Measurements from ENCODE around the gene PTPRU.

PTPRU gene

DNA sequence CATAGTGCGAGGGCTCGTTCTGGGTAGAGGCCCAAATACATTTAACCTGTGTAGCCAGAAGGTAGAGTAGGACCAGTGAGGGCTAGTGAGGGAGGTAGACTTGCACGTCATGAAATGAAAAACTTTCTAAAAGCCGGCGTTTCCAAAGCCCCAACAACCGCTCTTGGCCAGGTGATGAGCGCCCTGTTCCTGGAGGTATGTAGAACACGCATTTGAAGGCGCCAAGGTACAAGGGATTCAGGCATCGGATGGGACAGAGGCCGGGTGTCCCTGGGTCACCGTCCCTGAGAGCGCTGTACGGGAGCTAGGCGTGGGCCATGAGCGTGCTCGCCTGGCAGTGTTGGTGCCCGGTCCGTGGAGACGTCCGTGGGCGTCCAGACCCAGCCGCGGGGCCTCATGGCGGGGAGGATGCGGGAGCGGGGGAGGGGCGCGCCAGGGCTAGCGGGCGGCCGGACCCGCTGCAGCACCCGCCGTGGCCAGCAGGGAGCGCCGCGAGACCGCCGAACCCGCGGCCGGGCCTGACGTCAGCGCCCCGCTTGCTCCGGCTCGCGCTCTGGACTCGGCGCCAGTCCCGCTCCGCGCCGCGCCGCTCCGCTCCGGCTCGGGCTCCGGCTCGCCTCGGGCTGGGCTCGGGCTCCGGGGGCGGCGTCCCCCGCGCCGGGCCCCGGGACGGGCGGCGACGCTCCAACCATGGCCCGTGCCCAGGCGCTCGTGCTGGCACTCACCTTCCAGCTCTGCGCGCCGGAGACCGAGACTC is at the start of gene PTPRU:
Gene PTPRU (plus strand): TSS at position 568 of the 757 bp plus-strand sequence. CDS start 123 bp downstream, at position 691.
- DNase-seq (ENCODE audit: low read depth in 2 of 2, low spot score in 1 of 2), result peak; percentile 50 to 66

DNA sequence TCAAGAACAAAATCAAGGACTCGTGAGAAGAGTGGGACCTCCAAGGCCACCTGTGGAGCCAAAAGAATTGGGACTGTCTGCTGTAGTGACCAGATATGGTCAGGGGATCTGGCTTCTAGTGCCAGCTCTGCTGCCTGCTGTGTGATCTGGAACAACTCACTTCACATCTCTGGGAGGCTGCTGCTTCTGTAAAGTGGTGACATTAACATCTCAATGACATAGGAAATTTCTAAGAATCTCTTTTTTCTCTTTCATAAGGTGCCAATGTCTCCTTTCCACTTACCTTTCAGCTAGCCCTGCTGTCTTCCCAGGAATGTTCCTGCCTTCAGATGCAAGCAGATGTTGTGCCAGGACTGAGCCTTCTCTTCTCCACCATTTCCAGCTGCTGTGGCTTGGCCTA is 49.6 kb upstream of the PTPRU start:
- DNase-seq (ENCODE audit: low read depth in 2 of 2, low spot score in 1 of 2), result no peak

DNA sequence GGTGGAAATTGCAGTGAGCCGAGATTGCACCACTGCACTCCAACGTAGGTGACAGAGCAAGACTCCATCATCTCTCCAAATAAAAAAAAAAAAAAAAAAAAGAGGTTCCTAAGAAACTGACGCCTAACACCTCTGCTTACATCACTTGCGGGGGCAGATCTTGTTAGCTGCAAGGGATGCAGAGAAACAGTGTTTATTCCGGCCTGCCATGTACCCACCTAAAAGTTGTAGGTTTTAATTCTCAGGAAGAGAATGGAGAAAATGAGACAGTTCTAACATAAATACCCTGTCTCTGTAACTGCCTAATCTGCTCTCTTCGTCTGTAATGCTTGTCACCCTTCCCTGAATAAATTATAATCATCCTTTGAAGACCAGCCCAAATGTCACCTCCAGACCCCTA is 45.6 kb upstream of the PTPRU start:
- DNase-seq (ENCODE audit: low read depth in 2 of 2, low spot score in 1 of 2), result no peak

DNA sequence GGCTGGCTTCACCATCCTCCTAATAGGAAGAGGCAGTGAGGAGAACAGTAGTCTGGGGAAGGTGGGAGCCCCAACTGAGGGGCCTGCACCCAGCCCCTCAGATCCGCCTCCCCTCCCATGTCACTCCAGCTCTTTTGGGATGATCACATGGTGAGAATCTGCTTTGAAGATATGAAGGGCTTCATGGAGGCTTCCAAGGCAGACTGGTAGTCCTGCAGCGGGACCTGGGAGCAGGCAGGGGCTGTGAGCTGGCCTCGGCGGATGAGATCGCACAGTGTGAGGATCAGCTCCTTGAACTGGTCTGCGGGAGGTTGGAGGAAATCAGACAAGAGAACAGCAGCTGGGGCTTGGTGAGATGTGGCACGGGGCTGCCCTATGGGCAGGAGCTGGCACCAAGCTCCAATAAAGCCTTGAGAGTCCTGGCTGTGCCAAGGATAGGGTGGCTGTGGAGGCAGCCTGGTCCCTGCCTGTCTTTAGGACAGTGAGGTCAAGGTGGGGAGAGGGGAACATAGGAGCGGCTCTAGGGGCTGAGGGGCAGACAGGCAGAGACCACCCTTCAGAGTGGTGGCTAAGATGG is 42.4 kb upstream of the PTPRU start:
- DNase-seq (ENCODE audit: low read depth in 2 of 2, low spot score in 1 of 2), result no peak

DNA sequence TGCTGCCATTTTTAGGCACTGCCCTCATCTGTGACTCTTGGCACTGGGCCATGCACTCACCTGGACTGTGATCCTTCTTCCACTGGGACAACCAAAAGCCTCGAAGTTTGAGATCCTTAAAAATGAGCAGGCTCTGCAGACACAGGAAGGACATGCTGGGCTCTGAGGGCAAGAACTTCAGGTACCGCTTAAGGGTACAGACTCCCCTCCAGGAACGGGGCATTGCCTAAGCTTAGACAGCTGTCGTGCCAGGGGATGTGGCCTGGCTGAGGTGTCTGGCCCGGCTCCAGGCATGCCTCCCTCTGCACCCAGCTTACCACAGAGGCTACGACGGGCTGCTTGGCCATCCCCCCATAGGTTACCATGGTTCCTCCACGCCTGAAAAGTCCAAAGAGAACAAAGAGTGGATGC is 40.4 kb upstream of the PTPRU start:
- DNase-seq (ENCODE audit: low read depth in 2 of 2, low spot score in 1 of 2), result no peak

DNA sequence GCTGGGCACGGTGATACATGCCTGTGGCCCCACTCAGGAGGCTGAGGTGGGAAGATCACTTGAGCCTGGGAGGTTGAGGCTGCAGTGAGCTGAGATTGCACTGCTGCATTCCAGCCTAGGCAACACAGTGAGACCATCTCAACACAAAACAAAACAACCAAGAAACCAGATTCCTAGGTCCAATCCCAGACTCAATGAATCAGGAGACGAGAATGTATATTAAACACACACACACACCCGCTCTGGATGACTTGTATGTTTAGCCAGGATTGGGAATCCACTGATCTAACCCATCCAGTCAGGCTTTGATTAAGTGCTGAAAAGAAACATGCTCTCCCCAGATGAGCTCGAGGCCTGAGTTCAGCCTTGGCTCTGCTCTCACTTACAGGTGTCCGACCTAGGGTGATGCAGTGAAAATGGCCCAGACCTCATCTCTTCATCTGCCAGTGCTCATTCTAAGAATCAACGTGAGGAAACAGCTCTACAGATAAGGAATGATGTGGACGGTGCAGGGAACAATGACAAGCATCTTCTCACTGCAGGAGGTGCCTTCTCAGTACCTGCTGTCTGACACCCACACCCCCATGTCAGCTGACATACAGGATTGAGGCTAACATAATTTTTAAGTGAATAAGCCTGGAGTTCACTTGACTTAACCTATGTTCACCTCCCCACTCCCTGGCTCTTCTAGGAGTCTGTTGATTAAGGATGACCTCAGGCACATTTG is 39.3 kb upstream of the PTPRU start:
- DNase-seq (ENCODE audit: low read depth in 2 of 2, low spot score in 1 of 2), result no peak

DNA sequence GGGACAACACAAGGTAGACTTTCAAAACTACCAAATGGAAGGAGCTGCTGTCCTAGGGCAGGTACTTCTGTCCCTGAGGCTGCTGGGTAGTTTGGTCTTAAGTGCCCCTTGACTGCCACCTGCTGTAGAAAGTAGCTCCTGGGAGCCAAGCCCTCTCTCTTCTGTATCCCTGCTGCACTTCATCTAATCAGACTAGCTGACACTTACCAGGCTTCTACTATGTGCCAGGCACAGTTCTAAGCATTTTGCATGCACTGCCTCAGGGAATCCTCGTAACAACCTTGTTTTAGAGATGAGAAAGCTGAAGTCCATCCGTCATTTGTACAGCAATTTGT is 38.8 kb upstream of the PTPRU start:
- no peak for DNase-seq (ENCODE audit: low read depth in 2 of 2, low spot score in 1 of 2)

DNA sequence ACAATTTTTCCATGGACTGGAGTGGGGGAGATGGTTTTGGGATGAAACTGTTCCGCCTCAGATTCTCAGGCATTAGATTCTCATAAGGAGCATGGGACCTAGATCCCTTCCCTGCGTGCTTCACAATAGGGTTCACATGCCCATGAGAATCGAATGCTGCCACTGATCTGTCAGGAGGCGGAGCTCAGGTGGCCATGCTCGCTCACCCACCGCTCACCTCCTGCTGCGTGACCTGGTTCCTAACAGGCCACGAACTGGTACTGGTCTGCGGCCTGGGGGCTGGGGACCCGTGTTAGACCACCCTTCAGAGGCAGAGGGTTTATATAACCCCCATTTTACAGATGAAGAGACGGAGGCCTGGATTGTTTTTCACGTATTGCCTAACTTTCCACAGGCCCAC is 38.3 kb upstream of the PTPRU start:
- DNase-seq (ENCODE audit: low read depth in 2 of 2, low spot score in 1 of 2), result no peak

DNA sequence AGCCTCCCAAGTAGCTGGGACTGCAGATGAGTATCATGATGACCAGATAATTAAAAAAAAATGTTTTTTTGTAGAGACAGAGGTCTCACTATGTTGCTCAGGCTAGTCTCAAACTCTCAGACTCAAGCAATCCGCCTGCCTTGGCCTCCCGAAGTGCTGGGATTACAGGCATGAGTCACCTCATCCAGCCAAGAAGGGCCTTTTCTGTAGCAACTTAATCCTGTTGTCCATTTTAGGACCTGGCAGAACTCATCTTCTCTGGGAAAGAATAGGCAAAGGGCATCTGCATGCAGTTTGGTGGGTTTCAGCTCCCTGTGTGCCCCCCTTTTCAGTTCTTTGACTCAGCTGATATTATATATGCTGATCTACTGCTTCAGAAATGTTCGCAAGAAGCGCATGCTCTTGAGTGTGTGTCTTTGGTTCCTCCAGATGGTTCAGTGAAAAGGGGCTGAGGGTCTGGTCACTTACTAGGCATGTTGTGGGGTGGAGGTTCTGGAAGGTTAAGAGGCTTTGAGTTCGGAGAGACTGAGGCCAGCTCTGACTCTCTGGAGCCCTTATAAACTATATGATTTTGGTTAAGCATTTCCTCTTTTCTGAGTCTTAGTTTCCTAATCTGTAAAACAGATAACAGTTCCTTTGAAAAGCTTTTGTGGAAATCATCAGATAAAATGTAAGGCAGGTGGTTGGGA is 35.3 kb upstream of the PTPRU start:
- DNase-seq (ENCODE audit: low read depth in 2 of 2, low spot score in 1 of 2), result no peak

DNA sequence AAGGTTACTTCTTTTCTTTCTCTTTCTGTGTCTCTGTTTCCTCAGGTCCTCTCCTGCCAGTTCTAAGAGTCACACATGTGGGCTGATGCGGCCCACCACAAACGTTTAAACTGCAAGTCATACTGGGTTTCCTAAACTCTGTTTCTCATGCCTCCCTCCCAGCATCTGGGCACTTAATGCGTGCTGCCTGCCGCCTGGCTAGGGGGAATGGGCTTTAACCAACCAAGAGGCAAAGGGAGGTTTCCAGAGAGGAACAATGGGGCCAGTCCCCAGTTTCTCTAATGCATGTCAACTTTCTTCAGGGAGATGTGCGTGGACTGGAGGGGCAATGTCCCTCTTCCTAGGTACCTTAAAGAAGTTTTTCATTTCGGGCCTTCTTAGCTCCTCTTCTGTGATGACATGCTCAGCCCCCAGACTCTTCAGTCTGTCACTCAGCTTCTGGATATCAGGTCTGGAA is 34.7 kb upstream of the PTPRU start:
- DNase-seq (ENCODE audit: low read depth in 2 of 2, low spot score in 1 of 2), result no peak

DNA sequence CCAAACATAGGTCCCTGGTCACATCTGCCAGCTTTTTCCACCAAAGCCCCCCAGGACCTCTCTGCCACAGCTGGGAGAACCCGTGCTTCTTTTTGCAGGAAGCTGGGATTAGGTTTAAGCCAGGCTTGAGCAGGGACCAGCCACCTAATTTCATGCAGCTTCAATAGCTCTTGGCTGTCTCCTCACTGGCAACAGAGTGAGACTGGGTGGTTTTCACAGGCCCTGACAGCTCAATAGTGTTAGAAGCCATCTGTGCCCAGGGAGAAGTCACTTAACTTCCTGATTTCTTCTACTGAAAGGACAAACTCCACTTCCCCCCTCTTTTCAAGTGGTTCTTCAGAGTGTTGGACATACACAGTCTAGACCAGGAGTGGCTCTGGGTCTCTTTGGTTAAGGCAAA is 34.3 kb upstream of the PTPRU start:
- DNase-seq (ENCODE audit: low read depth in 2 of 2, low spot score in 1 of 2), result no peak

DNA sequence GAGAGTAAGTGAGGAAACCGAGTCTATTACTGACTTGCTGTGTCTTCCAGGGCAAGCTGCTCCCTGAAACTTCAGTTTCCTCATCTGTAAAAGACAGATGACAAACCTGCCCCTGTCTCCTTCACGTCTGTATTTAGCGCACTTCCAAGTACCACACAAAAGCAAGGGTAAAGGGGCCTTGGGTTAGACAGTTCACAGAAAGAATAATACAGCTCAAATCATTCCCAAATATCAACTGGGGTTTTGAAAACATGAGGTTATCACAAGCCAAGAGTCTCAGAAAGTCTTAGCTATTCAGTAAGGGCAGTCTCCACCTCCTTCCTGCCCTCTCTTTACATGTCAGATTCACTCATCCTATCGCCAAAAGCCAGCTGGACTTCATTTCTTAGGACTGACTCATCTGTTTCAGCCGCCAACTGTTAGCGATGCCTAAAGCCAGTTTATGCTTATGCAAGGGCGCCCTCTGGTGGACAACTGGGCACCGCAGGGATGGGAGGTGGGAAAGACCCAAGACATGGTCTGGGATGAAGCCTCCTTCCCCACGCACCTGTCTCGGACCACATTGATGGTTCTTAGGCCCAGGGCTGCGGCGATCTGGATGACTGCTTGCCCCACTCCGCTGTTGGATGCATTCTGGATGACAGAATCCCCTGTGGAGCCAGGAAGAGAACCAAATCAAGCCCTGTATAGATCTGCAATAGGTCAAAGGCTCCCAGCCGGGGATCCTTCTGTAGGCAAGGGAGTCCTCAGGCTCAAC is 33.6 kb upstream of the PTPRU start:
- DNase-seq (ENCODE audit: low read depth in 2 of 2, low spot score in 1 of 2), result peak; percentile 83 to 91

DNA sequence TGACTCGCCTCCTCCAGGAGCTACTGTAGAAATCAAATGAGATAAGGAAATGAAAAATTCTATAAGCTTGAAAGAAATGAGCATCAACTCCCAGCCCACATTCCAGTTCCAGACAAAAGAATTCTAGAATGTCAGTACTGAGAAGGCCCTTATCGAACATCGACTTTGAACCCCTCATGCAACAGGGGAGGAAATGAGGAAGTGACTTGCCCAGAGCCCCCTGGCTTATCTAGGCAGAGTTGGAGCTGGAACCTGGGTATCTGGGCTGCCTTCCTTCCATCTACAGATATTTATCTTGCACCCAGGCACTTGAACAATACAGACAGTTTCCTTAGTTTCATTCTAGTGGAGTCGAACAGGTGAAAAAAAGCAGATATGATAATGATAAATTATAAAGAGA is 27.9 kb upstream of the PTPRU start:
- DNase-seq (ENCODE audit: low read depth in 2 of 2, low spot score in 1 of 2), result no peak

DNA sequence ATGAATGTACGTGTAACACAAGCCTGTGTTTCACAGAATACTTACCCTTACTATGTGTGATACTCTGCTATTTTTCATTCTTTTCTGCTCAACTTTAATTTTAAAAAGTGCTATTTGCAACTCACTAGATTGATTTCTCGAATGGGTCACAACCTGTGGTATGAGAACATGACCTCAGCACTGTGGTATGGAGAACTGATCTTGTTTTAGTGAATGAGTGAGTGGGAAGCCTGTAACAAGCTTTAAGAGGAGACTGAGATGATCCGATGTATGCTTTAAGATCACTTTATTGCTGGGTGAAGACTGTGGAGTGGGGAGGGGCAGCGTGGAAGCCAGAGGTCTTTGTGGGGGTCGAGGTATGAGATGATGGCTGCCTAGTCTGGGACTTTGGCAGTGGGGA is 27.1 kb upstream of the PTPRU start:
- DNase-seq (ENCODE audit: low read depth in 2 of 2, low spot score in 1 of 2), result no peak

DNA sequence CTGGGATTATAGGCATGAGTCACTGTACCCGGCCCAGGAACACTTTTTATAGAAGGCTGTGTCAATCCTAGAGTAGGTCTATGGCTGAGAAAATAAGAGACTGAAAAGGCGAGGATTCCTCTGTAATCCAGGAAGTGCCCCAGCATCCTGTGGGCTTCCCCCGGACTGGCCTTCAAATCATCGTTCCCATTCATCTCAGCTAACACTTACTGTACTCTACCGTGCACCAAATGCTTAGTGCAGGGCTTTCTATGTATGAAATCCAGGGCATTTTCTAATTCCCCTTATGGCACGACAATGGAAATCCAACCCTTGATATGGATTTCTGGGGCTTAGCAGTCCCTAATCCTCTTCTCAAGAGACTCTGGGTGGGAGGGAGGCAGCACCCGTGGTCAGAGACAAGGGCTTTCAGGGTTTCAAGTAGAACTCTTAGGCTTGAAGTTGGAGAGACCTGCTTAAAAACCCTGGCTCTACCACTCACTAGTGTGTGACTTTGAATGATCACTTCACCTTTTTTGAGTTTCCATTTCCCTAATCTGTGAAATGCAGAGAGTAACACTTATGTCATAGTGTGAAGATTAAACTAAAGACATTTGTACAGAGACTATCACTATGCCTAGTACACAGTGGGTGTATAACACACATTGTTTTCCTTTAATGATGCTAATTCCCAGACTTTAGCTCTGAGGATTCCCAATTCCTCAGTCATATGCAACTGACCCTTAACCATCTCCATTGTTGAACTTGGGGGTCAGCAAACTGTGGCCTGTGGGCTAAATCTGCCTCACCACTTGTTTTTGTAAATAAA is 25.8 kb upstream of the PTPRU start:
- DNase-seq (ENCODE audit: low read depth in 2 of 2, low spot score in 1 of 2), result no peak

DNA sequence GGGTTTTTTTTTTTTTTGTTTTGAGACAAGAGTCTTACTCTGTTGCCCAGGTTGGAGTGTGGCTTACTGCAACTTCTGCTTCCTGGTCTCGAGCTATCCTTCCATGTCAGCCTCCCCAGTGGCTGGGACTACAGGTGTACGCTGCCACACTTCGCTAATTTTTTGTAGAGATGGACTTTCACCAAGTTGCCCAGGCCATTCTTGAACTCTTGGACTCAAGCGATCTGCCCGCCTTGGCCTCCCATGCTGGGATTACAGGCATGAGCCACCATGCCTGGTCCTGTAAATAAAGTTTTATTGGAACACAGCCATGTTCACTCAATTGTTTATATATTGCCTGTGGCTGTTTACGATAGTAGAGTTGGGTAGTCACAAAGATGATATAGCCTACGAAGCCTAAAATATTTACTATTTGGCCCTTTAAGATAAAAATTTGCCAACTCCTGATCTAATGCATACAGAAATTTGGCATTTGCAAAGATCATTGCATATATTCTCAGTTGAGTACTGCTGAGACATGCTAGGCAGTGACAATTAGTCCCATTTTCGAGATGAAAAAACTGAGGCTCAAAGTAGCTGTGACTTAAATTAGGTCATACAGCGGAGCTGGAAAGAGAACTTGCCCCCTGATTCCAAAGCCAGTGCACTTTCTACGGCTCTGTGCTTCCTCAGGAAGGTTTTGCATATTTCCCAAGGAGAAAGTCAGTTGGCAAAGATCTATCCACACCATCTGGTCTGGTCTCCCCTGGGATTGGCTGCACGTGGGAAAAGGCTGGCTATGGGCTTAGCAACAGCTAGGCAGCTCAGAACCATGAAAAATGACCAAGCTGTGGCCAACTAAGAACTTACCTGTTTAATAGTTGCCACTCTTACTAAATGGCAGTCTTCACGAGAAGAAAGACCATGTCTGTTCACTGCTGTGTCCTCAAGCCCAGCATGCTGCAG is 25.0 kb upstream of the PTPRU start:
- DNase-seq (ENCODE audit: low read depth in 2 of 2, low spot score in 1 of 2), result no peak

DNA sequence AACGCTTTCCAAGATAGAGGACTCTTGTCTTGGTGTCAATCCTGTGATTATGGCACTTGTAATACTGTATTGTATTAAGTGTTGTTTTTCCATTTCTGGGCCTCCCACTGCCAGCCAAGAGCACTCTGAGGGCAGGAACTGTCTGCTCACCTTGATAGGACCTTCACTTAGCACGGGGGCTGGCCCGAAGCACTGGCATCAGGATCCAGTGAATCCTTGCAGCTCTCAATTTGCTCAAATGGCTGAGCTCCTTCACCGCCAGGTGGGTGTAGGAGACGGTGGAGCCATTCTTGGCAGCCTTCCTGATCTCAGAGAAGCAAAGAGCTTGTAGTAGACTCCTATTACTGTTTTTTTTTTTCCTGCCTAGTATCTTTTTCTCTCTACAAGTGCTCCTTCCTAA is 23.3 kb upstream of the PTPRU start:
- DNase-seq (ENCODE audit: low read depth in 2 of 2, low spot score in 1 of 2), result no peak

DNA sequence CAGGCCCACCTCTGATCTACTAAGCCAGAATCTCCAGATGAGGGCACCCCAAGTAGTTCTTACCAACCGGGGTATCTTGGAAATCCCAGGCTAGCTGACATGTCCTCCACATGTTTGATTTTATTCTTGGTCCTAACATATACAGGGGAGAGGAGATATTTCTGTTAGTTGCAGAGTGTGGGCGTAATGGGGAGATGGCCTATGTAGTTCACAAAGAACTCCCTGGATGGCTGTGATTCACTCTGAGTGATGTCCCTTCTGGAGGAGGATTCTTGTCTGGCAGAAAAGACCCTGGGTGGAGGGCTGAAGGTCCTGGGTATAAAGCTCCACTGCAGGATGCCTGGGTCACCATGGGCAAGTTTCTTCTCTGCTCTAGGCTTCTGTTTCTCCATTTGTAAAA is 18.7 kb upstream of the PTPRU start:
- no peak for DNase-seq (ENCODE audit: low read depth in 2 of 2, low spot score in 1 of 2)

DNA sequence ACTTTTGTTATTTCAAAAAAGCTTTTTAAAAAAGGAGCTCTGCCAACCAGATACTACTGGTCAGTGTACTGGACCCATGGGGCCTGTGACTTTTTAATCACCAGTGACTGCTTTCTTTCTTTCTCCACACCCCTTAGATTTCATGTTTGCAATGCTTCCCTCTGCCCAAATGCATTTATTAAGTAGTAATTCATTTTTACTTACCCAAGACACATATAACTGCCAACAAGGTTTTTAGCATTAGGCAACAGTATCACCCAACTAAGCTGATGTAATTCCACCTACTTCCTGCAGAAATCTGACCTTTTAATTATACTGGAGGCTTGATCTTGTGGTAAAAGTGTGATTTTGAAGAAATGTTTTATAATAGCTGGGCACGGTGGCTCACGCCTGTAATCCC is 18.1 kb upstream of the PTPRU start:
- no peak for DNase-seq (ENCODE audit: low read depth in 2 of 2, low spot score in 1 of 2)

Data from stimulated activated CD8-positive, alpha-beta memory T cell treated with anti-CD3 and anti-CD28 coated beads, Interleukin-4, amount 100 ng/mL, for 1 hour (primary cell).